SU-DHL-6 (cell line): ENCODE results near the gene GPALPP1.

Experiments used
- H2AFZ ChIP-seq: fragments of 200-600 bp; sonication (generic); 2 replicates; pipeline ENCODE4 v1.6.1; 2014; ENCODE audit warnings: low read depth, mild to moderate bottlenecking, moderate library complexity, mixed read lengths, antibody characterized with exemption, low read length; ENCODE audit not compliant: severe bottlenecking
- H3F3A ChIP-seq: fragments of 200-600 bp; shearing (Covaris generic); 2 replicates; pipeline ENCODE4 v1.6.0; 2016; ENCODE audit warnings: antibody characterized with exemption, mild to moderate bottlenecking; ENCODE audit not compliant: insufficient read depth
- H3K27ac ChIP-seq: fragments of 200-600 bp; sonication (generic); 2 replicates; pipeline ENCODE4 v1.5.1; 2016; ENCODE audit warnings: low read depth, mild to moderate bottlenecking, low read length, moderate library complexity, mixed read lengths
- H3K27me3 ChIP-seq: fragments of 200-600 bp; sonication (generic), shearing (Covaris generic); 2 replicates; pipeline ENCODE4 v1.6.0; 2014; ENCODE audit warnings: mild to moderate bottlenecking, low read length
- H3K36me3 ChIP-seq: fragments of 200-600 bp; sonication (generic); 2 replicates; pipeline ENCODE4 v1.6.1; 2014; ENCODE audit warnings: mild to moderate bottlenecking, low read length, mixed read lengths
- H3K4me2 ChIP-seq: fragments of 300-600, 200-600 bp; shearing (Covaris generic), sonication (generic); 2 replicates; pipeline ENCODE4 v1.6.0; 2014; ENCODE audit warnings: low read length, low read depth, mild to moderate bottlenecking; ENCODE audit not compliant: poor library complexity, severe bottlenecking
- H3K4me3 ChIP-seq: fragments of 200-600 bp; sonication (generic); 2 replicates; pipeline ENCODE4 v1.5.1; 2014; ENCODE audit warnings: antibody characterized with exemption, low read length, mild to moderate bottlenecking, mixed read lengths; ENCODE audit not compliant: insufficient read depth, poor library complexity, severe bottlenecking
- H3K79me2 ChIP-seq: fragments of 200-600 bp; sonication (generic); 2 replicates; pipeline ENCODE4 v1.6.1; 2014; ENCODE audit warnings: mild to moderate bottlenecking, low read length, moderate library complexity; ENCODE audit not compliant: insufficient read depth
- H3K9ac ChIP-seq: fragments of 200-600 bp; sonication (generic); 2 replicates; pipeline ENCODE4 v1.7.0; 2014; ENCODE audit warnings: mild to moderate bottlenecking, low read length
- H3K9me2 ChIP-seq: fragments of 200-600 bp; sonication (generic); replicated peaks from 2 replicates; pipeline ENCODE4 v1.6.1; 2014; ENCODE audit warnings: low read length; ENCODE audit not compliant: insufficient read depth
- H3K9me3 ChIP-seq: fragments of 200-600 bp; sonication (generic); 2 replicates; pipeline ENCODE4 v1.6.1; 2014; ENCODE audit warnings: low read length, mixed read lengths; ENCODE audit not compliant: insufficient read depth
- H4K20me1 ChIP-seq: fragments of 200-600 bp; sonication (generic); 2 replicates; pipeline ENCODE4 v1.6.1; 2014; ENCODE audit warnings: low read depth, mild to moderate bottlenecking, antibody characterized with exemption, low read length, moderate library complexity, mixed read lengths
- CTCF ChIP-seq: fragments of 200-600 bp; sonication (generic); IDR thresholded peaks from one replicate; pipeline ENCODE4 v1.5.1; 2017; ENCODE audit warnings: antibody characterized with exemption, mild to moderate bottlenecking, low read length, moderate library complexity; ENCODE audit not compliant: insufficient read depth, poor library complexity, severe bottlenecking
- EZH2phosphoT487 ChIP-seq: fragments of 200-600 bp; sonication (generic), shearing (Covaris generic); conservative IDR thresholded peaks from 2 replicates; pipeline ENCODE4 v1.6.1; 2018; ENCODE audit warnings: mild to moderate bottlenecking, antibody characterized with exemption, low read length, moderate library complexity, mixed read lengths

GPALPP1 gene

GRCh38 chr13:44971656-44972595, 17.4 kb upstream of the GPALPP1 start:
- Histone ChIP-seq H3K4me2 (no peak overlapping the region), H3K9me3 (no peaks in the 10 kb centered on the region), H3K9me2 (no peaks in the 10 kb centered on the region), H3K27me3 (no peaks in the 10 kb centered on the region), H2AFZ (no peak overlapping the region), H3K4me3 (no peak overlapping the region), H3K79me2 (no peaks in the 10 kb centered on the region), H3F3A (0 out of 2 replicates have a peak, but pooled peaks cover 4% of the 10 kb centered on the region), H4K20me1 (no peaks in the 10 kb centered on the region), H3K27ac (no peak overlapping the region), H3K36me3 (0 out of 2 replicates have a peak, but pooled peaks cover 3% of the 10 kb centered on the region), H3K9ac (no peak overlapping the region)
- no peak for TF ChIP-seq EZH2phosphoT487
- TF ChIP-seq CTCF = no peak

- H3K9ac ChIP-seq = no peak overlapping the region
- no peak overlapping the region for H3K4me2 ChIP-seq
Measured at GRCh38 chr13:44972956-44973581, 16.3 kb upstream of the GPALPP1 start.

More at GRCh38 chr13:44972956-44973581, 16.3 kb upstream of the GPALPP1 start:
- no peak for TF ChIP-seq EZH2phosphoT487
- peak; percentile 52 for TF ChIP-seq CTCF
- H3K27ac ChIP-seq = no peak overlapping the region
- H3K27me3 ChIP-seq = no peaks in the 10 kb centered on the region
- H4K20me1 ChIP-seq = no peaks in the 10 kb centered on the region
- H3F3A ChIP-seq = 0 out of 2 replicates have a peak, but pooled peaks cover 4% of the 10 kb centered on the region
- H3K4me3 ChIP-seq = no peak overlapping the region
- H3K9me3 ChIP-seq = no peaks in the 10 kb centered on the region
- no peaks in the 10 kb centered on the region for H3K9me2 ChIP-seq
- H3K79me2 ChIP-seq = no peaks in the 10 kb centered on the region
- H2AFZ ChIP-seq = no peak overlapping the region
- H3K36me3 ChIP-seq = 0 out of 2 replicates have a peak, but pooled peaks cover 3% of the 10 kb centered on the region
